T-cell (primary cell): ENCODE measurements around the gene IMPDH2. TPM values are rescaled to one million over a fixed set of nuclear protein-coding genes. Genes with fewer than 3 reads are reported as not detected.
A peak's percentile ranks its signal among the peaks of the same experiment; 100 is the strongest.

Experiments used
- ATAC-seq, 4 experiments: fragments of 200-7000 bp in 3 of 4; fragments of 150-1000 bp in 1 of 4; cut with Tn5 transposase; replicated peaks in 1 of 4; 1 replicate in 3 of 4; 2 replicates in 1 of 4; pipeline ENCODE4 v1.10.0; 2021; ENCODE audit warnings: moderate library complexity in 3 of 4, mild to moderate bottlenecking in 2 of 4, moderate number of reproducible peaks in 1 of 4
- CTCF ChIA-PET, 2 donors: fragments of 300-600 bp; sonication (Branson Sonifier 250); formaldehyde crosslinking; loops; one replicate each; lab custom pipeline; 2022; ENCODE audit warnings: antibody characterized with exemption in 2 of 2; lab: Charles Lee
- POLR2A ChIA-PET, 2 donors: fragments of 300-600 bp; sonication (Branson Sonifier 250); formaldehyde crosslinking; loops; one replicate each; lab custom pipeline; 2022; ENCODE audit warnings: antibody characterized with exemption in 2 of 2; lab: Charles Lee
- DNase-seq, 35 experiments: peaks; one replicate each; pipeline versions ENCODE4 v3.0.0 to v3.0.0-alpha.2; 2013 to 2023
- H3K27ac ChIP-seq: one replicate; pipeline ENCODE4 v1.5.1; 2013; ENCODE audit warnings: low read length
- H3K27me3 ChIP-seq, 2 experiments: replicated peaks in 1 of 2; 1 replicate in 1 of 2; 2 replicates in 1 of 2; pipeline versions ENCODE4 v1.6.1 to v1.7.0; 2013; ENCODE audit warnings: low read length in 1 of 2, mixed read lengths in 1 of 2; ENCODE audit not compliant: control insufficient read depth in 2 of 2, insufficient read depth in 2 of 2; ENCODE audit errors: extremely low read depth in 1 of 2
- H3K36me3 ChIP-seq, 2 donors: 1 replicate in 1 of 2; 2 replicates in 1 of 2; pipeline versions ENCODE4 v1.6.1 to v1.7.0; 2013; ENCODE audit warnings: low read length in 1 of 2; ENCODE audit not compliant: control insufficient read depth in 2 of 2, insufficient read depth in 1 of 2; ENCODE audit errors: extremely low read depth in 1 of 2
- H3K4me1 ChIP-seq, 2 experiments: 1 replicate in 1 of 2; 2 replicates in 1 of 2; pipeline versions ENCODE4 v1.6.1 to v1.7.0; 2013; ENCODE audit warnings: low read length in 2 of 2, mixed read lengths in 1 of 2; ENCODE audit not compliant: insufficient read depth in 2 of 2, control insufficient read depth in 1 of 2; ENCODE audit errors: extremely low read depth in 1 of 2
- H3K4me3 ChIP-seq, 2 donors: 1 replicate in 1 of 2; 2 replicates in 1 of 2; pipeline versions ENCODE4 v1.5.1 to v1.7.0; 2013; ENCODE audit warnings: mild to moderate bottlenecking in 2 of 2, low read length in 1 of 2, moderate library complexity in 1 of 2; ENCODE audit not compliant: control insufficient read depth in 1 of 2; ENCODE audit errors: extremely low read depth in 1 of 2
- H3K9me3 ChIP-seq: 2 replicates; pipeline ENCODE4 v1.7.0; 2013
- H3K27ac Mint-ChIP-seq, 2 donors: one replicate each; pipeline ENCODE4 v1.8.0; 2020 to 2021; ENCODE audit warnings: mild to moderate bottlenecking in 2 of 2, mixed read lengths in 2 of 2
- H3K27me3 Mint-ChIP-seq, 2 donors: one replicate each; pipeline ENCODE4 v1.8.0; 2021 to 2022; ENCODE audit warnings: mixed read lengths in 2 of 2
- H3K36me3 Mint-ChIP-seq: one replicate; pipeline ENCODE4 v1.8.0; 2021; ENCODE audit warnings: mixed read lengths
- H3K4me1 Mint-ChIP-seq, 3 donors: one replicate each; pipeline ENCODE4 v1.8.0; 2020 to 2022; ENCODE audit warnings: mixed read lengths in 3 of 3, mild to moderate bottlenecking in 1 of 3
- H3K4me3 Mint-ChIP-seq, 3 donors: one replicate each; pipeline ENCODE4 v1.8.0; 2020 to 2022; ENCODE audit warnings: mild to moderate bottlenecking in 3 of 3, mixed read lengths in 3 of 3, moderate library complexity in 3 of 3
- H3K9me3 Mint-ChIP-seq, 3 donors: one replicate each; pipeline ENCODE4 v1.8.0; 2020 to 2022; ENCODE audit warnings: mixed read lengths in 3 of 3
- WGBS: methylation state at CpG from one replicate; pipeline ENCODE4 v1.1.5; 2013; ENCODE audit warnings: missing lambda C conversion rate; ENCODE audit not compliant: insufficient coverage; 5-methylcytosine and 5-hydroxymethylcytosine counted together
- total RNA-seq, 35 experiments: library from RNA in 6 of 35; stranded (reverse) in 6 of 35; fragments of 120-200 nt in 1 of 35; gene quantifications; one replicate each; pipeline versions ENCODE4 v1.2.1 to v1.2.4 and lab custom pipeline; 2013 to 2026

IMPDH2 gene
- total RNA-seq, 5 donors from 2014 or later (not counting 1 experiment from before 2014, with no cell fraction given) = 110 to 160 (median 149) TPM

- Histone ChIP-seq H3K27me3 (no peaks in the 10 kb centered on the region), H3K36me3 (peaks cover 4 to 7% of the 10 kb centered on the region in 2 donors), H3K4me1 (no peaks in the 10 kb centered on the region), H3K27ac (no peak overlapping the region), H3K9me3 (no peaks in the 10 kb centered on the region), H3K4me3 (no peak overlapping the region)
- H3K4me3 Mint-ChIP-seq = no peak overlapping the region
- DNase-seq (no peak), ATAC-seq (no peak)
- peaks cover 6% of the 10 kb centered on the region for H3K36me3 Mint-ChIP-seq
- H3K9me3 Mint-ChIP-seq = no peaks in the 10 kb centered on the region
- ChIA-PET POLR2A (interaction anchor here in 1 of 2 donors (0.6 kb wide), 1 partner anchor 11 kb away, joined by 9 read pairs; no protein-coding TSS in a partner anchor), CTCF (no interaction called here)
- H3K4me1 Mint-ChIP-seq = peaks cover 0 to 7% (median 6%) of the 10 kb centered on the region in 3 donors
- peak overlapping the region in 1 of 2 donors; percentile 68 for H3K27ac Mint-ChIP-seq
- no peaks in the 10 kb centered on the region for H3K27me3 Mint-ChIP-seq
- WGBS = 91% methylated on average over 3 of the region's 8 CpGs
Measured at GRCh38 chr3:48999085-48999858, 29.9 kb downstream of the IMPDH2 start.

DNA sequence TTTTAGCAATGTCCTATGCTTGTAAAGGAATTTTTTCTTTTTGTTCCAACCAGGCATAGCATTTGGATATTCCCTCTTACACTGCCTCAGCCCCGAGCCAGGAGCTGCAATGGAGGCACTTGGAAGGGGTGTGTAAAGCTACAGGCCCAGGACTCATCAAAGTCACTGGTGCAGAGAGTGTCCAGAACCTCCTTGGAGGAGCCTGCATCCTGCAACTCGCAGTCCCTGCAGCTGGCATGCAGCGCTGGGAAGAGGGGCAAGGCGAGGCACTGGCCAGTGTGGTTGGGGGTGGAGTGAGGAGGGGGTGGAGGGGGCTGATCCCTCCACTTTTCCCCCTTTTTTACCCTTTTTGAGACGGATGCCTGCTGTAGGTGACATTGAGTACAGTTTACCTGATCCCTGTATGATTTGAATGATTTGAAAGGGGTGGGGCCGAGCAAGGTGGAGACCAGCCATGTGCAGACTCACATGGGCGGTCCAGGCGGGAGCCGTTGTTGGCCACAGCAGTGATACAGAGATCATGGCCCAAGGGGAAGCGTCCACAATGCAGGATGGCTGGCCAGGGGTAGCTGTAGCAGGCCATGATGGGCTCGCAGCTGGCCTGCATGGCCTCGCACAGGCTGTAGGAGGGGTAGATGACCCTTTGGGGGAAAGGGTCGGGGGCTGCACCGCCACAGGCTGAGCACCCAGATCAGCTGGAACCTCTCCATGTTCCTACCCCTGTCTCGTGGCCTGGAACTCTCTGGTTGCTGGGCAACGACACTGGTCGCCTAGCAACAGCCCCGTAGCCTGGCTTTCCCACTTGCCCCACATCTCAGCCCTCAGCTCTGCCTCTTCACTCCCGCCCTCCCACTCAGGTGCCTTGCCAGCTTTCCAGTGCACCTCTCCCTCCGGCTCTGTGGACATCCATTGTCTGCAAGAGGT lies 31.2 kb downstream of the IMPDH2 start:
- H3K9me3 ChIP-seq = no peaks in the 10 kb centered on the region
- no peak overlapping the region for H3K27ac ChIP-seq
- 96% methylated on average over 12 of the region's 20 CpGs for WGBS
- H3K36me3 Mint-ChIP-seq = peaks cover 9% of the 10 kb centered on the region
- CTCF ChIA-PET = no interaction called here
- peaks cover 4 to 8% of the 10 kb centered on the region in 2 donors for H3K36me3 ChIP-seq
- H3K4me1 ChIP-seq = no peaks in the 10 kb centered on the region
- POLR2A ChIA-PET = no interaction called here
- no peaks in the 10 kb centered on the region for H3K9me3 Mint-ChIP-seq
- no peaks in the 10 kb centered on the region for H3K27me3 Mint-ChIP-seq
- no peaks in the 10 kb centered on the region for H3K27me3 ChIP-seq
- no peak overlapping the region for H3K27ac Mint-ChIP-seq
- ATAC-seq (no peak), DNase-seq (no peak)
- peaks cover 11 to 18% (median 17%) of the 10 kb centered on the region in 3 donors for H3K4me1 Mint-ChIP-seq
- no peak overlapping the region for H3K4me3 Mint-ChIP-seq
- no peak overlapping the region for H3K4me3 ChIP-seq

GRCh38 chr3:48997102-48997635 lies 32.0 kb downstream of the IMPDH2 start:
- Mint-ChIP-seq H3K9me3 (no peaks in the 10 kb centered on the region), H3K4me1 (peaks cover 12 to 18% (median 17%) of the 10 kb centered on the region in 3 donors), H3K27me3 (no peaks in the 10 kb centered on the region), H3K36me3 (peaks cover 9% of the 10 kb centered on the region), H3K27ac (no peak overlapping the region), H3K4me3 (no peak overlapping the region)
- no peak overlapping the region for H3K27ac ChIP-seq
- H3K9me3 ChIP-seq = no peaks in the 10 kb centered on the region
- no peak for ATAC-seq
- CTCF ChIA-PET = no interaction called here
- H3K36me3 ChIP-seq = peaks cover 4 to 10% of the 10 kb centered on the region in 2 donors
- H3K4me1 ChIP-seq = no peaks in the 10 kb centered on the region
- no peak overlapping the region for H3K4me3 ChIP-seq
- no peaks in the 10 kb centered on the region for H3K27me3 ChIP-seq
- no peak for DNase-seq
- 97% methylated on average over 5 of the region's 8 CpGs for WGBS
- POLR2A ChIA-PET = interaction anchor here in 1 of 2 donors (0.6 kb wide), 1 partner anchor 1766 kb away, joined by 3 read pairs; no protein-coding TSS in a partner anchor

- ChIA-PET POLR2A (interaction anchor here in 1 of 2 donors (0.6 kb wide), 1 partner anchor 1766 kb away, joined by 3 read pairs; no protein-coding TSS in a partner anchor), CTCF (interaction anchor here in 1 of 2 donors (0.7 kb wide), 1 partner anchor 421 kb away, joined by 5 read pairs; no protein-coding TSS in a partner anchor)
- H3K27ac Mint-ChIP-seq = no peak overlapping the region
- Histone ChIP-seq H3K36me3 (peaks cover 4 to 10% of the 10 kb centered on the region in 2 donors), H3K4me3 (no peak overlapping the region), H3K27ac (no peak overlapping the region), H3K27me3 (no peaks in the 10 kb centered on the region), H3K4me1 (peaks cover 0 to 2% of the 10 kb centered on the region in 2 experiments), H3K9me3 (no peaks in the 10 kb centered on the region)
- 95% methylated on average over 8 of the region's 8 CpGs for WGBS
- ATAC-seq (no peak), DNase-seq (no peak)
- H3K4me3 Mint-ChIP-seq = no peak overlapping the region
- peaks cover 9% of the 10 kb centered on the region for H3K36me3 Mint-ChIP-seq
- H3K9me3 Mint-ChIP-seq = no peaks in the 10 kb centered on the region
- H3K27me3 Mint-ChIP-seq = no peaks in the 10 kb centered on the region
- peaks cover 17 to 24% (median 22%) of the 10 kb centered on the region in 3 donors for H3K4me1 Mint-ChIP-seq
Measured at GRCh38 chr3:48996640-48997039, 32.6 kb downstream of the IMPDH2 start.

DNA sequence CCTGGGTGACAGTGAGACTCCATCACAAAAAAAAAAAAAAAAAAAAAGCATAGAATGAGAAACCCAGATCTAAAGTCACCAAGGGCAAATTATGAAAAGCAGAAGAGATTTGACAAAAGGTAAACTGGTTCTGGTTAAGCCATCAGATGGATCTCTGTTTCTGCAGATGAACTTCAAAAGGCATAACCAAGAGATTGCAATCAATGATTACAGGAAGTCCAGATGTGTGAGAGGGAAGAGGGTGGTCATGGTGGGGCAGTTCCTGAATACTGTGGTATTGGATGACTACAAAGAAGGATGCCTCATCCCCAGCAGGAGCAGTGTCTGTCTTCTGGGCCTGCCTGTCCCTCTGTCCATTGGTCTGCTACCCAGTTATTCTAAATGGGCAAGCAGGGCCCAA lies 35.4 kb downstream of the IMPDH2 start:
- ChIA-PET CTCF (interaction anchor here in 1 of 2 donors (0.7 kb wide), 1 partner anchor 13 kb away, joined by 4 read pairs; the partner anchor contains the start of gene WDR6), POLR2A (interaction anchor here in 1 of 2 donors (0.6 kb wide), 1 partner anchor 37 kb away, joined by 9 read pairs; no protein-coding TSS in a partner anchor)
- Histone ChIP-seq H3K27me3 (no peaks in the 10 kb centered on the region), H3K4me3 (no peak overlapping the region), H3K36me3 (peaks cover 4 to 10% of the 10 kb centered on the region in 2 donors), H3K4me1 (peaks cover 8 to 24% of the 10 kb centered on the region in 2 experiments), H3K27ac (no peak overlapping the region), H3K9me3 (no peaks in the 10 kb centered on the region)
- DNase-seq (no peak), ATAC-seq (no peak)
- H3K9me3 Mint-ChIP-seq = no peaks in the 10 kb centered on the region
- H3K36me3 Mint-ChIP-seq = peaks cover 9% of the 10 kb centered on the region
- peaks cover 37 to 42% (median 40%) of the 10 kb centered on the region in 3 donors for H3K4me1 Mint-ChIP-seq
- H3K27me3 Mint-ChIP-seq = no peaks in the 10 kb centered on the region
- no peak overlapping the region for H3K4me3 Mint-ChIP-seq
- H3K27ac Mint-ChIP-seq = no peak overlapping the region
